Right lobe of liver (tissue), 6 donors: Measurements from ENCODE around the gene NUTM1. TPM values are rescaled to one million over a fixed set of nuclear protein-coding genes. Genes with fewer than 3 reads are reported as not detected.
"Not testable (repeated sequence)": the region's sequence is repeated elsewhere in the genome, so short reads cannot be mapped to it uniquely, and the experiment has no call there.

ENCODE experiments used
- ATAC-seq, 4 donors: fragments of 200-7000 bp; cut with Tn5 transposase; one replicate each; pipeline ENCODE4 v1.9.1; 2020; ENCODE audit warnings: mild to moderate bottlenecking in 4 of 4, moderate library complexity in 4 of 4
- DNase-seq, 3 donors: peaks; one replicate each; pipeline ENCODE4 v3.0.0-alpha.2; 2020
- H3K27ac ChIP-seq, 3 donors: fragments of 200-600 bp; one replicate each; pipeline ENCODE4 v1.8.0; 2022
- H3K27me3 ChIP-seq, 2 donors: fragments of 200-600 bp; one replicate each; pipeline ENCODE4 v1.8.0; 2022
- H3K36me3 ChIP-seq, 4 donors: fragments of 200-600 bp; sonication (generic) in 1 of 4; one replicate each; pipeline versions ENCODE4 v1.5.1 to v1.8.0; 2017 to 2022; ENCODE audit warnings: control low read depth in 1 of 4
- H3K4me1 ChIP-seq, 4 donors: fragments of 200-600 bp; sonication (generic) in 1 of 4; one replicate each; pipeline versions ENCODE4 v1.5.1 to v1.8.0; 2017 to 2022; ENCODE audit warnings: control low read depth in 1 of 4
- H3K4me3 ChIP-seq, 3 donors: fragments of 200-600 bp; one replicate each; pipeline ENCODE4 v1.8.0; 2022
- H3K9me3 ChIP-seq, 4 donors: fragments of 200-600 bp; sonication (generic) in 1 of 4; one replicate each; pipeline versions ENCODE4 v1.5.1 to v1.8.0; 2017 to 2022; ENCODE audit warnings: control low read depth in 1 of 4
- POLR2A ChIP-seq: fragments of 450-650 bp; IDR thresholded peaks from one replicate; pipeline ENCODE4 v1.6.1; 2017; ENCODE audit warnings: antibody characterized with exemption, mild to moderate bottlenecking
- WGBS: methylation state at CpG from one replicate; pipeline ENCODE4 v1.1.6; 2018; ENCODE audit warnings: low coverage, low lambda C conversion rate; ENCODE audit not compliant: insufficient coverage; ENCODE audit errors: missing lambda C conversion rate; 5-methylcytosine and 5-hydroxymethylcytosine counted together
- intact Hi-C, 2 donors: fragments of 100-400 bp; cut with DNase I; formaldehyde crosslinking; loops; one replicate each; pipeline versions ENCODE4 v1.11.2 to v1.14.1; 2022
- total RNA-seq, 6 experiments: library from RNA; depleted of rRNA in 2 of 6; stranded (reverse); fragments of >200 nt in 2 of 6; fragmentation: NEBNext Ultra II Directional in 3 of 6; extraction: Animal tissue kit (Norgen Biotek cat#: 25700) in 3 of 6; gene quantifications; one replicate each; pipeline versions ENCODE4 v1.1.0 to v1.2.4, GENCODE V29; 2016 to 2023
- TF ChIP-seq, protein P1 (sequence below), 4 donors: fragments of 200-600 bp in 3 of 4; fragments of 450-650 bp in 1 of 4; IDR thresholded peaks; one replicate each; pipeline versions ENCODE4 v1.5.1 to v1.8.0; 2016 to 2022; ENCODE audit warnings: antibody characterized with exemption in 4 of 4, mild to moderate bottlenecking in 2 of 4
- donor health status: DM: no; HTN: yes; CAD: no.
- donor health status: DM: no; HTN: no; CAD: no.
- donor health status: DM: no; HTN: no; CAD: no.
- donor health status: DM: no; HTN: yes; CAD: no.
- donor health status: DM: no; HTN: yes; CAD: no.

NUTM1 gene
- total RNA-seq, 6 experiments from 2014 or later: not detected

DNA sequence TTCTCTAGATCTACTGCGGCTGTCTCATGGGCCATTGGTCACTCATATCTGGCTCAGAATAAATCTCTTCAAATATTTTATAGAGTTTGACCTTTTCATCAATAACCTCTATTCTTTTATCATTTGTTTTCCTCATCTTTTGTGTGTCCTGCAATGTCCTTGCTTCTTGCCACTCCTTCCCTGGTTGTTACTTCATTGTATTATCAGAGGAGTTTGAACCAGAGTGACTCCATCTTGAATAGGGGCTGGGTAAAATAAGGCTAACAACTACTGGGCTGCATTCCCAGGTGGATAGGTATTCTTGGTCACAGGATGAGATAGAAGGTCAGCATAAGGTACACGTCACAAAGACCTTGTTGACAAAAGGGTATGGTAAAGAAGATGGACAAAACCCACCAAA, 33.7 kb downstream of the NUTM1 start:
- Histone ChIP-seq H3K4me3 (no peak overlapping the region), H3K27ac (no peak overlapping the region), H3K27me3 (no peaks in the 10 kb centered on the region), H3K36me3 (no peaks in the 10 kb centered on the region), H3K9me3 (no peaks in the 10 kb centered on the region), H3K4me1 (no peaks in the 10 kb centered on the region)
- TF ChIP-seq, protein P1, sequence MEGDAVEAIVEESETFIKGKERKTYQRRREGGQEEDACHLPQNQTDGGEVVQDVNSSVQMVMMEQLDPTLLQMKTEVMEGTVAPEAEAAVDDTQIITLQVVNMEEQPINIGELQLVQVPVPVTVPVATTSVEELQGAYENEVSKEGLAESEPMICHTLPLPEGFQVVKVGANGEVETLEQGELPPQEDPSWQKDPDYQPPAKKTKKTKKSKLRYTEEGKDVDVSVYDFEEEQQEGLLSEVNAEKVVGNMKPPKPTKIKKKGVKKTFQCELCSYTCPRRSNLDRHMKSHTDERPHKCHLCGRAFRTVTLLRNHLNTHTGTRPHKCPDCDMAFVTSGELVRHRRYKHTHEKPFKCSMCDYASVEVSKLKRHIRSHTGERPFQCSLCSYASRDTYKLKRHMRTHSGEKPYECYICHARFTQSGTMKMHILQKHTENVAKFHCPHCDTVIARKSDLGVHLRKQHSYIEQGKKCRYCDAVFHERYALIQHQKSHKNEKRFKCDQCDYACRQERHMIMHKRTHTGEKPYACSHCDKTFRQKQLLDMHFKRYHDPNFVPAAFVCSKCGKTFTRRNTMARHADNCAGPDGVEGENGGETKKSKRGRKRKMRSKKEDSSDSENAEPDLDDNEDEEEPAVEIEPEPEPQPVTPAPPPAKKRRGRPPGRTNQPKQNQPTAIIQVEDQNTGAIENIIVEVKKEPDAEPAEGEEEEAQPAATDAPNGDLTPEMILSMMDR (IDR thresholded peaks at IDR 0.05): no peak
- TF ChIP-seq POLR2A: no peak
- DNase-seq: no peak
- intact Hi-C loops: no loop called here
- no peak for ATAC-seq
- 93% methylated on average over 2 of the region's 2 CpGs for WGBS

DNA sequence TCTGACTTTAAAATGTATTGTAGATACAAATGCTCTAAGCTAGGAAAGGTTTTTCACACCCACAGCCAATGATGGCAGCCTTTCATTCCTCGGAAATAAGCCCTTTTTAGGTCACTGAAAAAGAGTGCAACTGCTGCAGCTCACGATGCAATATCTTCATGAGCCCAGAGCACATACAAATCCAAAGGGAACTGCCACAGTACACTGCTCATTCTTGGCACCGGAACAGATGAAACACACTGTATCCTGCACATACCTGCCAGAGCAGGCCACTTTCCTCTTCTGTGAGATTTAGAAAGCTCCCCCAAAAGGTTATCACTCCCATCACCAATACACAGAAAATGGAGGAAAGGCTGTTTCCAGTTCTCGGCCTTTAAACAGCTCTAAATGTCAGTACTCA, 37.4 kb downstream of the NUTM1 start:
- DNase-seq, H3K4me1 ChIP-seq, H3K27me3 ChIP-seq, H3K36me3 ChIP-seq, H3K4me3 ChIP-seq, ATAC-seq, intact Hi-C loops, H3K27ac ChIP-seq, H3K9me3 ChIP-seq: not testable (repeated sequence)
- WGBS: 83% methylated on average over 3 of the region's 4 CpGs

GRCh38 chr15:34381829-34382521, 38.9 kb downstream of the NUTM1 start:
- no CpG with 5 or more reads among the region's 19 CpGs for WGBS
- ATAC-seq, H3K4me1 ChIP-seq, H3K27ac ChIP-seq, DNase-seq, H3K27me3 ChIP-seq, H3K4me3 ChIP-seq, intact Hi-C loops, H3K9me3 ChIP-seq, H3K36me3 ChIP-seq: not testable (repeated sequence)

GRCh38 chr15:34389594-34390086, 46.5 kb downstream of the NUTM1 start:
- ATAC-seq, H3K9me3 ChIP-seq, H3K4me1 ChIP-seq, H3K27me3 ChIP-seq, H3K4me3 ChIP-seq, intact Hi-C loops, DNase-seq, H3K36me3 ChIP-seq, H3K27ac ChIP-seq: not testable (repeated sequence)
- WGBS: no CpG with 5 or more reads among the region's 16 CpGs

DNA sequence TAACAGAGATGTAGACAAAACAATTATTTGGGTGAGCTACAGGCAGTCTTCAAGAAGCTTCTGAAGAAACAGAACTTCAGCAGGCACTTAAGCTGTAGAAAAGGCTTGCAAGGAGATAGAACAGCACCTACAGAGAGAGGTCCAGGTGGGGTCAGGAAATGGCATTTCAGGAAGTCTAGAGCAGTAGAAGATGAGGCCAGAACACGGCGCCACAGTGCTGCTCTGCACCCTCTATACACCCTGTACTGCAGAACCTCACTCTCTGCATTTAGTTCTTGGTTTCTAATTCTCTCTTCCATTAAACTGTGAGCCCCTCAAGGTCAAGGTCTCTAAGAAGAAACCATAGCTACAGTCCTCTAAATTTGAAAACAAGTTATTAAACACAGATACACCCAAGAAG, 49.9 kb downstream of the NUTM1 start:
- ATAC-seq, H3K27ac ChIP-seq, H3K9me3 ChIP-seq, H3K27me3 ChIP-seq, H3K36me3 ChIP-seq, H3K4me3 ChIP-seq, H3K4me1 ChIP-seq, DNase-seq, intact Hi-C loops: not testable (repeated sequence)
- no CpG with 5 or more reads among the region's 2 CpGs for WGBS

- H3K36me3 ChIP-seq, DNase-seq, H3K9me3 ChIP-seq, ATAC-seq, intact Hi-C loops, H3K27ac ChIP-seq, H3K4me3 ChIP-seq, H3K27me3 ChIP-seq, H3K4me1 ChIP-seq: not testable (repeated sequence)
- WGBS: no CpG with 5 or more reads among the region's 6 CpGs
Observed at GRCh38 chr15:34397637-34398259, 54.6 kb downstream of the NUTM1 start.

DNA sequence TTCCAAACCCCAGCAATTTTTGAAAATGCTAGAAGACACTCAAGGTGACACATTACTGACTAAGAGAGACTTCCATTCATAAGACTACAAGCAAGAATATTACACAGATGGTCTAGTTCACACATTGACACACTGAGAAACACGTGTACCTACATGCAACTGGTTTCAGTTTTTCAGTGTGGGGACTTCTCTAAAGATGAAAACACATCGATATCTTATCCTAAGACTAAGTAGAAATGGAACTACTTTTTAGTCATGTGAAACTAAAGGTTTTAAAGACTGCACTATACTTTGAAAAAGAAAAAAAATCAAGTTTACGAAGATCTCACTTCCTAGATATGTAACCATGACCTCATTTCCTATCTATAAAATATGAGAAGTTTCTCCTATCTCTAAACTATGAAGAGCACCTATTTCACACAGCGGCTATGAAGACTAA, 60.1 kb downstream of the NUTM1 start:
- H3K36me3 ChIP-seq, DNase-seq, H3K9me3 ChIP-seq, H3K4me1 ChIP-seq, ATAC-seq, H3K4me3 ChIP-seq, intact Hi-C loops, H3K27me3 ChIP-seq, H3K27ac ChIP-seq: not testable (repeated sequence)
- WGBS: 86% methylated on average over 1 of the region's 4 CpGs

DNA sequence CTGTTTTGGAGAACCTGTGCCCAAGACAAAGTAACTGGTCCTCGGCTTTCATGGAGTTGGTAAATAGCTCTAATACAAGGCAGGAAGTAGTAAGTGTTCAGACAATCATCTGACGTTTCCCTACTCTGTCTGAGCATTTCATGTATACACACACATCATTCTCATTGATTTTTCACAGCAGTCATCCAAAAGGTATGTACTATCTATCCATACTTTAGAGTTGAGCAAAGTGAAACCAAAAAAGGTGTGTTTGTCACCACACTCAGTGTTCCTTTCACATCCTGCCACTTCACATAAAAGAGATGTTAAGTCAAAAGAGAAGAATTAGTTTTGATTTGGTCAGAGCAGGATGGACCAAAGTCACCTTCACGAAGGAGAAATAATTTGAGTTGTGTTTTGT, 60.8 kb downstream of the NUTM1 start:
- H3K4me1 ChIP-seq, DNase-seq, H3K27me3 ChIP-seq, intact Hi-C loops, H3K9me3 ChIP-seq, H3K27ac ChIP-seq, H3K4me3 ChIP-seq, ATAC-seq, H3K36me3 ChIP-seq: not testable (repeated sequence)
- WGBS: no CpG with 5 or more reads among the region's 3 CpGs
